Activated naive CD8-positive, alpha-beta T cell treated with anti-CD3 and anti-CD28 coated beads, Interleukin-2, amount 50 U/mL, for 24 hours (primary cell): Measurements from ENCODE around the gene TMEM239.
A peak's percentile ranks its signal among the peaks of the same experiment; 100 is the strongest.
"Not testable (repeated sequence)": the region's sequence is repeated elsewhere in the genome, so short reads cannot be mapped to it uniquely, and the experiment has no call there.

Source experiments
- ATAC-seq: fragments of 150-1000 bp; cut with Tn5 transposase; one replicate; pipeline ENCODE4 v1.10.0; 2021
- DNase-seq: peaks from one replicate; pipeline ENCODE4 v3.0.0; 2021
- H3K27ac Mint-ChIP-seq: one replicate; pipeline ENCODE4 v1.8.0; 2021; ENCODE audit warnings: mild to moderate bottlenecking, mixed read lengths
- H3K27me3 Mint-ChIP-seq: one replicate; pipeline ENCODE4 v1.8.0; 2021; ENCODE audit warnings: mixed read lengths
- H3K36me3 Mint-ChIP-seq: one replicate; pipeline ENCODE4 v1.8.0; 2021; ENCODE audit warnings: low read depth, mixed read lengths
- H3K4me1 Mint-ChIP-seq: one replicate; pipeline ENCODE4 v1.8.0; 2021; ENCODE audit warnings: mixed read lengths
- H3K4me3 Mint-ChIP-seq: one replicate; pipeline ENCODE4 v1.8.0; 2021; ENCODE audit warnings: mild to moderate bottlenecking, moderate library complexity, mixed read lengths
- H3K9me3 Mint-ChIP-seq: one replicate; pipeline ENCODE4 v1.8.0; 2021; ENCODE audit warnings: mixed read lengths

Gene TMEM239

GRCh38 chr20:2807019-2807418, 9.1 kb upstream of the TMEM239 start:
- no peak for DNase-seq
- H3K27me3 Mint-ChIP-seq, result peaks cover 60% of the 10 kb centered on the region
- no peaks in the 10 kb centered on the region for H3K36me3 Mint-ChIP-seq
- no peak for ATAC-seq
- H3K27ac Mint-ChIP-seq, result no peak overlapping the region
- H3K4me3 Mint-ChIP-seq, result no peak overlapping the region
- H3K9me3 Mint-ChIP-seq, result peaks cover 6% of the 10 kb centered on the region
- H3K4me1 Mint-ChIP-seq, result no peaks in the 10 kb centered on the region

GRCh38 chr20:2807929-2808328, 8.2 kb upstream of the TMEM239 start:
- peaks cover 11% of the 10 kb centered on the region for H3K9me3 Mint-ChIP-seq
- ATAC-seq, H3K36me3 Mint-ChIP-seq, H3K4me3 Mint-ChIP-seq, DNase-seq, H3K27ac Mint-ChIP-seq, H3K4me1 Mint-ChIP-seq: not testable (repeated sequence)
- peaks cover 58% of the 10 kb centered on the region for H3K27me3 Mint-ChIP-seq

- Mint-ChIP-seq H3K27ac (no peak overlapping the region), H3K4me3 (no peak overlapping the region), H3K27me3 (peaks cover 51% of the 10 kb centered on the region)
These were observed 6.5 kb upstream of the TMEM239 start for GRCh38 chr20:2809690-2810089.

GRCh38 chr20:2812189-2812588, 4.0 kb upstream of the TMEM239 start:
- DNase-seq, result no peak
- Mint-ChIP-seq H3K4me3 (no peak overlapping the region), H3K36me3 (no peaks in the 10 kb centered on the region), H3K4me1 (no peaks in the 10 kb centered on the region), H3K9me3 (peaks cover 11% of the 10 kb centered on the region), H3K27me3 (peaks cover 36% of the 10 kb centered on the region), H3K27ac (no peak overlapping the region)
- ATAC-seq, result no peak

More at GRCh38 chr20:2809690-2810089, 6.5 kb upstream of the TMEM239 start:
- H3K4me1 Mint-ChIP-seq, result no peaks in the 10 kb centered on the region
- H3K9me3 Mint-ChIP-seq, result peaks cover 11% of the 10 kb centered on the region
- DNase-seq (no peak), ATAC-seq (no peak)
- H3K36me3 Mint-ChIP-seq, result no peaks in the 10 kb centered on the region

GRCh38 chr20:2814076-2814475, 2.1 kb upstream of the TMEM239 start:
- Mint-ChIP-seq H3K9me3 (peaks cover 11% of the 10 kb centered on the region), H3K4me1 (peaks cover 2% of the 10 kb centered on the region), H3K27ac (no peak overlapping the region), H3K36me3 (no peaks in the 10 kb centered on the region), H3K27me3 (peaks cover 32% of the 10 kb centered on the region), H3K4me3 (no peak overlapping the region)
- DNase-seq (no peak), ATAC-seq (no peak)

- Mint-ChIP-seq H3K4me1 (peaks cover 2% of the 10 kb centered on the region), H3K9me3 (peaks cover 11% of the 10 kb centered on the region), H3K4me3 (no peak within 1 kb of the TSS), H3K27ac (no peak within 1 kb of the TSS), H3K36me3 (no peaks in the 10 kb centered on the region), H3K27me3 (peaks cover 30% of the 10 kb centered on the region)
- ATAC-seq (no peak), DNase-seq (no peak)
These were observed 1.5 kb upstream of the TMEM239 start, which contains the start of gene C20orf141 for GRCh38 chr20:2814587-2815051. Gene C20orf141 (plus strand): TSS chr20:2814987. CDS start chr20:2815185, 198 bp downstream.

- Mint-ChIP-seq H3K27me3 (peaks cover 36% of the 10 kb centered on the region), H3K27ac (no peak overlapping the region)
- DNase-seq, result no peak
These were observed 793 bp upstream of the TMEM239 start for GRCh38 chr20:2815242-2815900.

GRCh38 chr20:2816583-2817340, 598 bp downstream of the TMEM239 start:
- Mint-ChIP-seq H3K27ac (no peak overlapping the region), H3K4me1 (peaks cover 10% of the 10 kb centered on the region), H3K9me3 (peaks cover 6% of the 10 kb centered on the region), H3K27me3 (peaks cover 36% of the 10 kb centered on the region), H3K36me3 (no peaks in the 10 kb centered on the region), H3K4me3 (no peak overlapping the region)
- DNase-seq, result no peak
- no peak for ATAC-seq

More at GRCh38 chr20:2815242-2815900, 793 bp upstream of the TMEM239 start:
- Mint-ChIP-seq H3K4me3 (no peak overlapping the region), H3K36me3 (no peaks in the 10 kb centered on the region), H3K9me3 (peaks cover 11% of the 10 kb centered on the region), H3K4me1 (peaks cover 5% of the 10 kb centered on the region)
- ATAC-seq, result no peak

- H3K27me3 Mint-ChIP-seq, result peaks cover 31% of the 10 kb centered on the region
- no peak overlapping the region for H3K4me3 Mint-ChIP-seq
- peaks cover 14% of the 10 kb centered on the region for H3K4me1 Mint-ChIP-seq
- H3K36me3 Mint-ChIP-seq, result no peaks in the 10 kb centered on the region
- ATAC-seq, result no peak
- peaks cover 4% of the 10 kb centered on the region for H3K9me3 Mint-ChIP-seq
- DNase-seq, result no peak
- H3K27ac Mint-ChIP-seq, result peak overlapping the region; percentile 41
These were observed 1.2 kb downstream of the TMEM239 start for GRCh38 chr20:2817341-2817726.

- H3K4me1 Mint-ChIP-seq, result peaks cover 14% of the 10 kb centered on the region
- no peak for ATAC-seq
- no peak overlapping the region for H3K4me3 Mint-ChIP-seq
- no peak overlapping the region for H3K27ac Mint-ChIP-seq
- no peak for DNase-seq
- H3K36me3 Mint-ChIP-seq, result no peaks in the 10 kb centered on the region
- no peaks in the 10 kb centered on the region for H3K9me3 Mint-ChIP-seq
- H3K27me3 Mint-ChIP-seq, result peaks cover 28% of the 10 kb centered on the region
These were observed 1.9 kb downstream of the TMEM239 start for GRCh38 chr20:2817891-2818595.

- Mint-ChIP-seq H3K27ac (no peak overlapping the region), H3K4me1 (peaks cover 14% of the 10 kb centered on the region), H3K36me3 (no peaks in the 10 kb centered on the region), H3K4me3 (no peak overlapping the region), H3K9me3 (no peaks in the 10 kb centered on the region), H3K27me3 (peaks cover 23% of the 10 kb centered on the region)
- no peak for DNase-seq
- no peak for ATAC-seq
These were observed 4.1 kb downstream of the TMEM239 start for GRCh38 chr20:2820084-2820895.

GRCh38 chr20:2820896-2821869, 5.0 kb downstream of the TMEM239 start:
- Mint-ChIP-seq H3K36me3 (no peaks in the 10 kb centered on the region), H3K27ac (no peak overlapping the region), H3K9me3 (no peaks in the 10 kb centered on the region), H3K27me3 (peaks cover 23% of the 10 kb centered on the region), H3K4me1 (peaks cover 20% of the 10 kb centered on the region), H3K4me3 (no peak overlapping the region)
- DNase-seq (no peak), ATAC-seq (no peak)

GRCh38 chr20:2822073-2822472, 5.9 kb downstream of the TMEM239 start:
- Mint-ChIP-seq H3K27me3 (peaks cover 23% of the 10 kb centered on the region), H3K9me3 (no peaks in the 10 kb centered on the region), H3K36me3 (no peaks in the 10 kb centered on the region), H3K4me1 (peaks cover 28% of the 10 kb centered on the region), H3K4me3 (no peak overlapping the region), H3K27ac (no peak overlapping the region)
- DNase-seq, result peak; percentile 37
- peak; percentile 76 for ATAC-seq
